Astrocyte (in vitro differentiated cells and primary cell): ENCODE data around the gene EML6. TPM values are rescaled to one million over a fixed set of nuclear protein-coding genes. Genes with fewer than 3 reads are reported as not detected.

Source experiments
- DNase-seq: peaks from one replicate; pipeline ENCODE4 v3.0.0-alpha.2; 2010; ENCODE audit warnings: low read depth
- FAIRE-seq: peaks from 2 replicates; lab custom pipeline; 2011; peaks lifted over from hg19 to GRCh38; lab: Jason Lieb, UNC
- H2AFZ ChIP-seq: 2 replicates; pipeline ENCODE4 v1.6.0; 2012; ENCODE audit warnings: low read depth, low read length, inconsistent platforms
- H3K27ac ChIP-seq: 2 replicates; pipeline ENCODE4 v1.5.1; 2011; ENCODE audit warnings: low read depth, low read length, inconsistent platforms
- H3K27me3 ChIP-seq: 2 replicates; pipeline ENCODE4 v1.6.0; 2011; ENCODE audit warnings: low read length, inconsistent platforms; ENCODE audit not compliant: insufficient read depth
- H3K36me3 ChIP-seq: 2 replicates; pipeline ENCODE4 v1.5.1; 2011; ENCODE audit warnings: low read length, inconsistent platforms; ENCODE audit not compliant: insufficient read depth
- H3K4me1 ChIP-seq: 2 replicates; pipeline ENCODE4 v1.5.1; 2011; ENCODE audit warnings: low read length, inconsistent platforms; ENCODE audit not compliant: insufficient read depth
- H3K4me2 ChIP-seq: 2 replicates; pipeline ENCODE4 v1.6.0; 2012; ENCODE audit warnings: low read length, inconsistent platforms
- H3K4me3 ChIP-seq: 2 replicates; pipeline ENCODE4 v1.5.1; 2011; ENCODE audit warnings: low read depth, mild to moderate bottlenecking, low read length, inconsistent platforms; ENCODE audit not compliant: insufficient read depth
- H3K79me2 ChIP-seq: 2 replicates; pipeline ENCODE4 v1.6.0; 2012; ENCODE audit warnings: mild to moderate bottlenecking, low read length, inconsistent platforms; ENCODE audit not compliant: insufficient read depth
- H3K9ac ChIP-seq: 2 replicates; pipeline ENCODE4 v1.6.0; 2012; ENCODE audit warnings: mild to moderate bottlenecking, low read length, inconsistent platforms
- H3K9me3 ChIP-seq: 2 replicates; pipeline ENCODE4 v1.5.1; 2012; ENCODE audit warnings: low read depth, mild to moderate bottlenecking, low read length, inconsistent platforms; ENCODE audit not compliant: insufficient read depth
- H4K20me1 ChIP-seq: 2 replicates; pipeline ENCODE4 v1.6.0; 2012; ENCODE audit warnings: low read length, inconsistent platforms; ENCODE audit not compliant: insufficient read depth
- H3K27ac Mint-ChIP-seq: one replicate; pipeline ENCODE4 v1.8.0; 2021; ENCODE audit warnings: mild to moderate bottlenecking, mixed read lengths; ENCODE audit not compliant: unreplicated experiment
- H3K27me3 Mint-ChIP-seq: one replicate; pipeline ENCODE4 v1.8.0; 2021; ENCODE audit warnings: low read depth, mixed read lengths; ENCODE audit not compliant: unreplicated experiment
- H3K36me3 Mint-ChIP-seq: one replicate; pipeline ENCODE4 v1.8.0; 2021; ENCODE audit warnings: low read depth, mixed read lengths; ENCODE audit not compliant: unreplicated experiment
- H3K4me1 Mint-ChIP-seq: one replicate; pipeline ENCODE4 v1.8.0; 2021; ENCODE audit warnings: low read depth, mixed read lengths; ENCODE audit not compliant: unreplicated experiment
- H3K4me3 Mint-ChIP-seq: one replicate; pipeline ENCODE4 v1.8.0; 2021; ENCODE audit warnings: mild to moderate bottlenecking, moderate library complexity, mixed read lengths; ENCODE audit not compliant: unreplicated experiment
- H3K9me3 Mint-ChIP-seq: one replicate; pipeline ENCODE4 v1.8.0; 2021; ENCODE audit warnings: mild to moderate bottlenecking, mixed read lengths; ENCODE audit not compliant: unreplicated experiment
- CTCF ChIP-seq: IDR thresholded peaks from 2 replicates; pipeline ENCODE4 v1.5.1; 2011; ENCODE audit warnings: low read depth, mild to moderate bottlenecking, inconsistent platforms, low read length, moderate library complexity; ENCODE audit not compliant: insufficient read depth
- EZH2 ChIP-seq: IDR thresholded peaks from 2 replicates; pipeline ENCODE4 v1.6.1; 2012; ENCODE audit warnings: mild to moderate bottlenecking, low read length, inconsistent platforms; ENCODE audit not compliant: insufficient read depth
- total RNA-seq: library from RNA; stranded (reverse); gene quantifications from 2 replicates; pipeline ENCODE4 v1.2.1, GENCODE V29; 2021

The EML6 gene
- total RNA-seq, 1 donor from 2014 or later: 0.23 TPM

GRCh38 chr2:54927085-54927750 lies 203.8 kb downstream of the EML6 start:
- peaks cover 2% of the 10 kb centered on the region for H3K9me3 Mint-ChIP-seq
- Histone ChIP-seq H3K79me2 (no peaks in the 10 kb centered on the region), H3K36me3 (no peaks in the 10 kb centered on the region), H3K4me1 (no peaks in the 10 kb centered on the region), H2AFZ (no peak overlapping the region), H3K9ac (no peak overlapping the region), H3K27me3 (no peaks in the 10 kb centered on the region), H3K4me3 (no peak overlapping the region), H3K4me2 (no peak overlapping the region), H4K20me1 (no peaks in the 10 kb centered on the region), H3K9me3 (no peaks in the 10 kb centered on the region), H3K27ac (no peak overlapping the region)
- FAIRE-seq (no peak), DNase-seq (no peak)
- no peaks in the 10 kb centered on the region for H3K4me1 Mint-ChIP-seq
- H3K36me3 Mint-ChIP-seq: peaks cover 2% of the 10 kb centered on the region
- H3K27me3 Mint-ChIP-seq: peaks cover 9% of the 10 kb centered on the region
- TF ChIP-seq CTCF (no peak), EZH2 (no peak)
- no peak overlapping the region for H3K4me3 Mint-ChIP-seq
- H3K27ac Mint-ChIP-seq: no peak overlapping the region

GRCh38 chr2:54927751-54928615 lies 204.5 kb downstream of the EML6 start:
- Histone ChIP-seq H3K4me2 (no peak overlapping the region), H3K9ac (no peak overlapping the region), H2AFZ (no peak overlapping the region), H3K4me1 (no peaks in the 10 kb centered on the region), H3K9me3 (no peaks in the 10 kb centered on the region), H3K36me3 (no peaks in the 10 kb centered on the region), H4K20me1 (no peaks in the 10 kb centered on the region), H3K79me2 (no peaks in the 10 kb centered on the region), H3K27ac (no peak overlapping the region), H3K4me3 (no peak overlapping the region), H3K27me3 (no peaks in the 10 kb centered on the region)
- DNase-seq: no peak
- Mint-ChIP-seq H3K27me3 (peaks cover 9% of the 10 kb centered on the region), H3K27ac (no peak overlapping the region), H3K36me3 (no peaks in the 10 kb centered on the region), H3K4me3 (no peak overlapping the region), H3K4me1 (no peaks in the 10 kb centered on the region), H3K9me3 (no peaks in the 10 kb centered on the region)
- TF ChIP-seq EZH2 (no peak), CTCF (no peak)
- no peak for FAIRE-seq

GRCh38 chr2:54928719-54929118 lies 205.3 kb downstream of the EML6 start:
- no peak for FAIRE-seq

More at GRCh38 chr2:54928719-54929118, 205.3 kb downstream of the EML6 start:
- no peaks in the 10 kb centered on the region for H3K36me3 Mint-ChIP-seq
- no peak overlapping the region for H3K27ac Mint-ChIP-seq
- H3K27ac ChIP-seq: no peak overlapping the region
- H3K9me3 Mint-ChIP-seq: no peaks in the 10 kb centered on the region
- no peaks in the 10 kb centered on the region for H3K27me3 ChIP-seq
- H2AFZ ChIP-seq: no peak overlapping the region
- no peak overlapping the region for H3K4me3 Mint-ChIP-seq
- H3K4me1 Mint-ChIP-seq: no peaks in the 10 kb centered on the region
- no peaks in the 10 kb centered on the region for H3K36me3 ChIP-seq
- no peaks in the 10 kb centered on the region for H4K20me1 ChIP-seq
- no peak for TF ChIP-seq CTCF
- TF ChIP-seq EZH2: no peak
- no peak overlapping the region for H3K9ac ChIP-seq
- H3K4me3 ChIP-seq: no peak overlapping the region
- H3K27me3 Mint-ChIP-seq: peaks cover 9% of the 10 kb centered on the region
- DNase-seq: no peak
- no peaks in the 10 kb centered on the region for H3K79me2 ChIP-seq
- no peaks in the 10 kb centered on the region for H3K4me1 ChIP-seq
- H3K9me3 ChIP-seq: no peaks in the 10 kb centered on the region
- no peak overlapping the region for H3K4me2 ChIP-seq
